ENCODE data around the gene CACNA1H.
"Not testable (repeated sequence)": the region's sequence is repeated elsewhere in the genome, so short reads cannot be mapped to it uniquely, and the experiment has no call there.

The CACNA1H gene

GRCh38 chr16:1181404-1182315 lies 28.8 kb downstream of the CACNA1H start:
- DNase-seq (ENCODE audit: insufficient read length), result no peak
- TF ChIP-seq POLR2AphosphoS5 (IDR thresholded peaks at IDR 0.05; ENCODE audit: low read depth, low read length), result no peak
- TF ChIP-seq POLR2A (IDR thresholded peaks at IDR 0.05; ENCODE audit: low read depth, low read length), result no peak
- no peak for TF ChIP-seq TAF1 (IDR thresholded peaks at IDR 0.05; ENCODE audit: borderline replicate concordance, low read depth, low read length)
- FAIRE-seq, result no peak

- TF ChIP-seq POLR2AphosphoS5 (IDR thresholded peaks at IDR 0.05; ENCODE audit: low read depth, low read length), result no peak
- FAIRE-seq (no peak), DNase-seq (ENCODE audit: insufficient read length) (no peak)
Observed at GRCh38 chr16:1182316-1182671, 29.4 kb downstream of the CACNA1H start.

- FAIRE-seq (no peak), DNase-seq (ENCODE audit: insufficient read length) (no peak)
- TF ChIP-seq TAF1 (IDR thresholded peaks at IDR 0.05; ENCODE audit: borderline replicate concordance, low read depth, low read length) (no peak), POLR2A (IDR thresholded peaks at IDR 0.05; ENCODE audit: low read depth, low read length) (no peak), POLR2AphosphoS5 (IDR thresholded peaks at IDR 0.05; ENCODE audit: low read depth, low read length) (no peak)
Observed at GRCh38 chr16:1182950-1183907, 30.3 kb downstream of the CACNA1H start.

GRCh38 chr16:1184156-1184868 lies 31.4 kb downstream of the CACNA1H start:
- TF ChIP-seq POLR2A (IDR thresholded peaks at IDR 0.05; ENCODE audit: low read depth, low read length) (no peak), TAF1 (IDR thresholded peaks at IDR 0.05; ENCODE audit: borderline replicate concordance, low read depth, low read length) (no peak), POLR2AphosphoS5 (IDR thresholded peaks at IDR 0.05; ENCODE audit: low read depth, low read length) (no peak)
- FAIRE-seq (no peak), DNase-seq (ENCODE audit: insufficient read length) (no peak)

- TF ChIP-seq POLR2A (IDR thresholded peaks at IDR 0.05; ENCODE audit: low read depth, low read length) (no peak), TAF1 (IDR thresholded peaks at IDR 0.05; ENCODE audit: borderline replicate concordance, low read depth, low read length) (no peak), POLR2AphosphoS5 (IDR thresholded peaks at IDR 0.05; ENCODE audit: low read depth, low read length) (no peak)
- FAIRE-seq (no peak), DNase-seq (ENCODE audit: insufficient read length) (no peak)
Observed at GRCh38 chr16:1184980-1185379, 32.1 kb downstream of the CACNA1H start.

GRCh38 chr16:1185460-1186207 lies 32.7 kb downstream of the CACNA1H start:
- not testable (repeated sequence) for FAIRE-seq; DNase-seq (ENCODE audit: insufficient read length)

- FAIRE-seq (no peak), DNase-seq (ENCODE audit: insufficient read length) (peak; percentile 57)
- TF ChIP-seq POLR2AphosphoS5 (IDR thresholded peaks at IDR 0.05; ENCODE audit: low read depth, low read length) (no peak), TAF1 (IDR thresholded peaks at IDR 0.05; ENCODE audit: borderline replicate concordance, low read depth, low read length) (no peak), POLR2A (IDR thresholded peaks at IDR 0.05; ENCODE audit: low read depth, low read length) (no peak)
Observed at GRCh38 chr16:1188432-1189189, 35.7 kb downstream of the CACNA1H start.

- TF ChIP-seq TAF1 (IDR thresholded peaks at IDR 0.05; ENCODE audit: borderline replicate concordance, low read depth, low read length) (no peak), POLR2AphosphoS5 (IDR thresholded peaks at IDR 0.05; ENCODE audit: low read depth, low read length) (no peak), POLR2A (IDR thresholded peaks at IDR 0.05; ENCODE audit: low read depth, low read length) (no peak)
- DNase-seq (ENCODE audit: insufficient read length) (no peak), FAIRE-seq (no peak)
Observed at GRCh38 chr16:1189455-1189854, 36.5 kb downstream of the CACNA1H start.

GRCh38 chr16:1190789-1191188 lies 37.9 kb downstream of the CACNA1H start:
- FAIRE-seq; DNase-seq (ENCODE audit: insufficient read length): not testable (repeated sequence)

GRCh38 chr16:1192384-1193073 lies 39.6 kb downstream of the CACNA1H start:
- DNase-seq (ENCODE audit: insufficient read length), result no peak
- no peak for TF ChIP-seq POLR2AphosphoS5 (IDR thresholded peaks at IDR 0.05; ENCODE audit: low read depth, low read length)
- TF ChIP-seq POLR2A (IDR thresholded peaks at IDR 0.05; ENCODE audit: low read depth, low read length), result no peak
- no peak for TF ChIP-seq TAF1 (IDR thresholded peaks at IDR 0.05; ENCODE audit: borderline replicate concordance, low read depth, low read length)
- FAIRE-seq, result no peak
